Fibroblast of skin of left biceps (primary cell): ENCODE measurements around the gene RAD51D.
A peak's percentile ranks its signal among the peaks of the same experiment; 100 is the strongest.
"Not testable (repeated sequence)": the region's sequence is repeated elsewhere in the genome, so short reads cannot be mapped to it uniquely, and the experiment has no call there.

Experiments
- DNase-seq, 2 experiments: peaks; one replicate each; pipeline ENCODE4 v3.0.0-alpha.2; 2013; ENCODE audit warnings: low read depth in 2 of 2

RAD51D gene

GRCh38 chr17:35119370-35120165, at the start of gene RAD51D:
TSS of gene RAD51D (minus strand) at chr17:35119860. CDS start at chr17:35119613, 247 bp downstream.
- peak in 1 of 2 experiments; percentile 32 for DNase-seq

- DNase-seq, result no peak
Measured at GRCh38 chr17:35167666-35168065, 48.0 kb upstream of the RAD51D start.

- no peak for DNase-seq
Measured at GRCh38 chr17:35167046-35167445, 47.4 kb upstream of the RAD51D start.

GRCh38 chr17:35166526-35166925, 46.9 kb upstream of the RAD51D start:
- no peak for DNase-seq

GRCh38 chr17:35164716-35165115, 45.1 kb upstream of the RAD51D start:
- no peak for DNase-seq

- DNase-seq, result no peak
Measured at GRCh38 chr17:35163886-35164285, 44.2 kb upstream of the RAD51D start.

GRCh38 chr17:35162755-35163154, 43.1 kb upstream of the RAD51D start:
- DNase-seq, result no peak

GRCh38 chr17:35161281-35161761, 41.7 kb upstream of the RAD51D start:
- DNase-seq, result no peak

- DNase-seq, result no peak
Measured at GRCh38 chr17:35160354-35161201, 40.9 kb upstream of the RAD51D start.

GRCh38 chr17:35159940-35160339, 40.3 kb upstream of the RAD51D start:
- DNase-seq, result no peak

GRCh38 chr17:35155246-35155645, 35.6 kb upstream of the RAD51D start:
- DNase-seq, result no peak

- DNase-seq, result no peak
Measured at GRCh38 chr17:35154196-35155165, 34.8 kb upstream of the RAD51D start.

- DNase-seq, result no peak
Measured at GRCh38 chr17:35152421-35153140, 32.9 kb upstream of the RAD51D start.

- DNase-seq, result not testable (repeated sequence)
Measured at GRCh38 chr17:35151080-35151479, 31.4 kb upstream of the RAD51D start.

GRCh38 chr17:35149941-35150340, 30.3 kb upstream of the RAD51D start:
- DNase-seq, result no peak

GRCh38 chr17:35148144-35148543, 28.5 kb upstream of the RAD51D start:
- no peak for DNase-seq

- no peak for DNase-seq
Measured at GRCh38 chr17:35147375-35147905, 27.8 kb upstream of the RAD51D start, which contains the start of gene UNC45B. TSS of gene UNC45B (plus strand) at chr17:35147817. CDS start at chr17:35148264, 447 bp downstream.

- DNase-seq, result no peak
Measured at GRCh38 chr17:35146214-35146833, 26.7 kb upstream of the RAD51D start.

GRCh38 chr17:35144840-35145239, 25.2 kb upstream of the RAD51D start:
- no peak for DNase-seq

GRCh38 chr17:35142467-35142796, 22.8 kb upstream of the RAD51D start:
- no peak for DNase-seq
